ENCODE data around the gene AGBL1. TPM values are rescaled to one million over a fixed set of nuclear protein-coding genes. Genes with fewer than 3 reads are reported as not detected.

AGBL1 gene
- total and polyA plus RNA-seq, 4 donors, result not detected

- H3K27me3 ChIP-seq (ENCODE audit: control insufficient read depth in 4 of 4, insufficient read depth in 4 of 4, low read length in 3 of 4), result no peaks in the 10 kb centered on the region
- no peak overlapping the region for H3K9ac ChIP-seq (ENCODE audit: low read depth in 1 of 2, low read length in 2 of 2)
- no peaks in the 10 kb centered on the region for H3K4me1 ChIP-seq (ENCODE audit: control insufficient read depth in 4 of 4, insufficient read depth in 4 of 4, low read length in 3 of 4)
- 48% methylated on average over 2 of the region's 2 CpGs for WGBS
- H3K4me3 ChIP-seq (ENCODE audit: low read depth in 1 of 3, low read length in 3 of 3), result no peak overlapping the region
- no peak for DNase-seq (ENCODE audit: low spot score)
- H3K36me3 ChIP-seq (ENCODE audit: control insufficient read depth in 4 of 4, insufficient read depth in 3 of 4, low read depth in 1 of 4, low read length in 3 of 4), result no peaks in the 10 kb centered on the region
- no peak overlapping the region for H3K27ac ChIP-seq (ENCODE audit: low read depth in 1 of 2, low read length in 2 of 2)
- no peaks in the 10 kb centered on the region for H3K9me3 ChIP-seq (ENCODE audit: control insufficient read depth in 4 of 4, low read length in 3 of 4)
- TF ChIP-seq REST (IDR thresholded peaks at IDR 0.05), result no peak
- no peak for TF ChIP-seq HNF4G (IDR thresholded peaks at IDR 0.05)
- no peak for TF ChIP-seq RXRA (IDR thresholded peaks at IDR 0.05)
- TF ChIP-seq CTCF (IDR thresholded peaks at IDR 0.05; ENCODE audit: low read depth, low read length, missing input control), result no peak
- TF ChIP-seq HNF4A (conservative IDR thresholded peaks at IDR 0.05), result no peak
- TF ChIP-seq SP1 (IDR thresholded peaks at IDR 0.05), result no peak
- no peak for TF ChIP-seq FOXA1 (IDR thresholded peaks at IDR 0.05)
- TF ChIP-seq RAD21 (IDR thresholded peaks at IDR 0.05), result no peak
- TF ChIP-seq, protein P1, sequence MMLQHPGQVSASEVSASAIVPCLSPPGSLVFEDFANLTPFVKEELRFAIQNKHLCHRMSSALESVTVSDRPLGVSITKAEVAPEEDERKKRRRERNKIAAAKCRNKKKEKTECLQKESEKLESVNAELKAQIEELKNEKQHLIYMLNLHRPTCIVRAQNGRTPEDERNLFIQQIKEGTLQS (IDR thresholded peaks at IDR 0.05), result no peak
- TF ChIP-seq ZBTB33 (IDR thresholded peaks at IDR 0.05), result no peak
- TF ChIP-seq FOXA2 (IDR thresholded peaks at IDR 0.05), result no peak
- TF ChIP-seq GABPA (IDR thresholded peaks at IDR 0.05 in 1 of 2, conservative IDR thresholded peaks at IDR 0.05 in 1 of 2), result no peak
- TF ChIP-seq, protein P2, sequence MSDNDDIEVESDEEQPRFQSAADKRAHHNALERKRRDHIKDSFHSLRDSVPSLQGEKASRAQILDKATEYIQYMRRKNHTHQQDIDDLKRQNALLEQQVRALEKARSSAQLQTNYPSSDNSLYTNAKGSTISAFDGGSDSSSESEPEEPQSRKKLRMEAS (IDR thresholded peaks at IDR 0.05), result no peak
Measured at GRCh38 chr15:86833595-86833994, 753.9 kb downstream of the AGBL1 start.

DNA sequence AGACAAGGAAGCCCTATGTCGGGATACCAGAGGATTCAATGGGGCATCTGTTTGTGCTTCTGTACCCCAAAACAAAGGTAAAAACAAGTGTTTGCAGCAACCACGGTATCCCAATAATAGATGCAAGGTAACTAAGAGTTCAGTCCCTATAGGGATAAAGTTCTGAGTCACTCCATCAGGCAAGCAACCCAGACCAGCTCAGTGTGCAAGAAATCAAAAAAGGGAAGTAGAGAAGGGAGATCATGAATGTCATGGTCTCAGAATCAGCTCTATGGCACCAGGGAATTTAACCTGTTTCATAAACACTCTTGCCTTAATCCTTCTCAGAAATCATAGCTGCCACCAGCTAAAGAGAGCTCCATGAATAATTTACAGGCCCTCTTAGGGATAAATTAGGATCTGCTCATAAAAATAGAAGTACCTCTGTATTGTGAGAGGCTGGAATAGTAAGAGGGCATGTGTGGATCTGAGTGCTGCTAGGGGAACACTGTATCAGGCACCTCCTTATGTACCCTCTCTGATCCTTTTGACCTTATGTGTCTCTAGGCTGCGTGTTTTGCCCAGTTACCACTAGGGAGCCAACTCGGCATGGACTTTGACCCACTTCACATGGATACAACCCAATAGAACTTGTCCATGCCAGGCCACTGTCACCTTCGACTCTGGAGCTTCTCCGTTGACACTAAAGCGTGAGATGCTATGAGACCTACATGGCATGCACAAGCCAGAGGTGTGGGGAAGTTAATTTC, 754.6 kb downstream of the AGBL1 start:
- Histone ChIP-seq H3K27me3 (ENCODE audit: control insufficient read depth in 4 of 4, insufficient read depth in 4 of 4, low read length in 3 of 4) (no peaks in the 10 kb centered on the region), H3K4me1 (ENCODE audit: control insufficient read depth in 4 of 4, insufficient read depth in 4 of 4, low read length in 3 of 4) (no peaks in the 10 kb centered on the region), H3K36me3 (ENCODE audit: control insufficient read depth in 4 of 4, insufficient read depth in 3 of 4, low read depth in 1 of 4, low read length in 3 of 4) (no peaks in the 10 kb centered on the region), H3K9me3 (ENCODE audit: control insufficient read depth in 4 of 4, low read length in 3 of 4) (no peaks in the 10 kb centered on the region), H3K4me3 (ENCODE audit: low read depth in 1 of 3, low read length in 3 of 3) (no peak overlapping the region), H3K9ac (ENCODE audit: low read depth in 1 of 2, low read length in 2 of 2) (no peak overlapping the region), H3K27ac (ENCODE audit: low read depth in 1 of 2, low read length in 2 of 2) (no peak overlapping the region)
- no peak for DNase-seq (ENCODE audit: low spot score)
- peak in 1 of 2 donors; percentile 22 for TF ChIP-seq HNF4A (conservative IDR thresholded peaks at IDR 0.05)
- TF ChIP-seq, protein P1 (IDR thresholded peaks at IDR 0.05), result no peak
- WGBS, result 62% methylated on average over 7 of the region's 7 CpGs
